HTR-8/SVneo (cell line): ENCODE results near the gene ALK.

Source experiments
- DNase-seq: peaks from one replicate; pipeline ENCODE4 v3.0.0; 2011; ENCODE audit warnings: low spot score, mixed read lengths; ENCODE audit not compliant: insufficient read length
- FAIRE-seq: peaks from 2 replicates; lab custom pipeline; 2011; peaks lifted over from hg19 to GRCh38; lab: Jason Lieb, UNC

Gene ALK

DNA sequence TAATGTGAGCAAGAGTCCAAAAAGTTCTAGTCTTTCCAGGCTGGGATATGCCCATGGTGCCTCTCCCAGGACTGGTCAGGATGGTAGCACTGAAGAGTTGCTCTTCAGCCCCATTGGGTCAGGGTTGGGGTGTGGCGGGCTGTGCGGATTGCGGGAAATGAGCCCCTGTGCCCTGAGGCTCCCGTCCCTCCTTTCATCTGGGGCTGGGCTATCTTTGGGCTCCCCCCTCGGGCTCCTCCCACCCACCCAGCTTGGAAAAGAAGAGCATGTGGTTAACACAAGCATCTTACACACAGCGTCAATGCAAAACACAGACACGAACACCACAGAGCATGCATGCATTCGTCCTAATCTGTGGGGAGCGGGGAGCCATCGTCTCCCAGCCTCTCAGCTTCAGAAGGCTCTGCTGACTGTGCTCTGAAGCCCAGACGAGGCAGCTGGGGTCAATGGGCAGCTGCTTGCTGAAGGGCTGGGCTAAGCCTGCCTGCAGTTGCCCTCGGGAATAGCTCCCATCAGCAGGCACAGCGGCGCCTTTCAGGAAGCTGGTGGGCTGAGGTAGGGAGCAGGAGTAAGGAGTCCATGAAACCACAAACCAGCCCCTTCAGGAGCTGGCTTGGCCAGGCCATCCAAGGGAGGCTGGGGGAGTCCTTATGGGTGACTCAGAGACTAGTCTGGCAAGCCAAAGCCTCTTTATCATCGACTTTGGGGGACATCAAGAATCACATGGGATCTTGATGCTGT is 693.3 kb downstream of the ALK start:
- FAIRE-seq (no peak), DNase-seq (no peak)

DNA sequence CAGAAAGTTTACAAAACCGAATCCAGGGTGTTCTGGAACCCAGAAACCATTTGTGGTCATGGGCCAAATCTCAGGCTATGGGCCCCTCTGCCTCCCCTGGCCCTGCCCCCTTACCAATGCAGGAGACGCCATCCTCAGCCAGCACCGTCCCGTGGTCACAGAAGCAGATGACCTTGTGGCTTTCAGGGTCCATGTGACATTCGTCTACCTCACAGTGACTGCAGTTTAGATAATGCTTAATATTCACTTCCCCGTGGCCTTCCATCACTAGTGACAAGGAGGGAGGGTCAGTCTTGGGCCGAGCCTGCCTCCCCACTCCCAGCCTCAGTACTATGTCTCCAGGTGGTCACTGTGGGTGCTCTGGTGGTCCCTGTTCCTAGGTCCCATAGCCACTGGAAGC is 694.6 kb downstream of the ALK start:
- DNase-seq (no peak), FAIRE-seq (no peak)

DNA sequence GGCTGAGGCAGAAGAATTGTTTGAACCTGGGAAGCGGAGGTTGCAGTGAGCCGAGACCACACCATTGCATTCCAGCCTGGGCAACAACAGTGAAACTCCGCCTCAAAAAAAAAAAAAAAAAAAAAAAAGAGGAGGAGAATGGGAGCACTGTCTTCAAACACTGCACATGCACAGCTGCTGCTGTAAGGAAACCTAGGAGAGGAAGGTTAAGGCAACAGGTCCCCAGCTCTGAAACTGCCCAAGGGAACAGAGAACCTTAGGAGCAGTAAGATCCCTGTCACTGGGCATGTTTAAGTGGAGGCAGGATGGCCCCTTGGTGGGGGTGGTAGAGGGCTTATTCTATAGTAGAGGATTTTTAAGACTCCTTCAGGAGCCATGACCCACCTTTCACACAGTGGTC is 695.0 kb downstream of the ALK start:
- no peak for DNase-seq
- FAIRE-seq: no peak

DNA sequence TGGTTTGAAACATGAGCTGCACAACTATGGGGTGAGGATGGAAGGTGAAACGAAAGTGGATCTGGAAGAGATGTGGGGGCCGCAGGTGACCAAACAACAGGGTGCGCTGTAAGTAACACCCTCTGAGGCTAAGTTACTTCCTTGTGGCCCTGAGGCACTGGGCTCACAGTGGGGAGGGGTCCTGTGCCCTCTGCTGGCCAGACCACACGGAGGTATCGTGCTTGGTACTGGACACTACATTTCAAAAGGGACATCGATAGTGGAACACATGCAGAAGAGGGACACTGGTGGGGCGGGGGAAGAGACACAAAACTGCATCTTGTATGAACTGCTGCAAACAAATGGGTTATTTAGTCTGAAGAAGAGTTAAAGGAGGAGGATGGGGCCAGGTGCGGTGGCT is 695.6 kb downstream of the ALK start:
- no peak for FAIRE-seq
- no peak for DNase-seq

DNA sequence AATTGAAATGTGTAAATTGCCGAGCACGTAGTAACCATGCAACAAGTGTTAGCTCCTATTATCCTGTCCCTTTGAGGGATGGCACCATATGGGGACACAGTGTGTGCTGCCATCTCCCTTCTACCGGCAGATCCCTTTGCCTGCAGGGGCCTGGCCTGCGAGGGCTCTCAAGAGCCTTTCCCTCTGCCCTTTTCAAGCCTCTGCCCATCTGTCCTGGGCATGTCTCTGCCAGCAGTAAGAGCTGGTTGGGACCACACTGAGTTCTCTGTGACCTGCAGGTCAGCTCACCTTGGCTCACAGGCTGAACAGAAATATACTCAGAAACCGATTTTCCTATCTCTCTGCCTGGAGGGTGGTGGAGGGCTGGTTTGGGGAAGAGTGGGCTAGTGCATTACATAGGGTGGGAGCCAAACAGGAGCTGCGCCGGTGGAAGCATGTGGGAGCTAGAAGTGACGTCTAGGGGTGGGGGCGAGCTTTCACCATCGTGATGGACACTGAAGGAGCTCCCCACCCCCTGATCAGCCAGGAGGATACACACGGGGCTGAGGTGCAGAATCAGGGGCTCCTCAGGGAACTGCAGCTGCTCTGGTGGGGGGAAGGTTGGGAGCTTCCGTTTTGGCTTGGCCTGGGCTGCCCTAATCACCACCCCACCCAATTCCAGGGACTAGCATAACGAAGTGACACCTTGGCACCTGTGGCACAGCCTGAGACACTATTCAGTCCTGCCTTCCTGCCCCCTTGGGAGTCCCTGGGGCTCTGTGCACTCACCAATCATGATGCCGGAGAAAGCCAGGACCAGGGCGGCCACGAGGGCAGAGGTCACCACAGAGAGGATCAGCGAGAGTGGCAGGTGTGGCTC is 696.5 kb downstream of the ALK start:
- DNase-seq (no peak), FAIRE-seq (no peak)

DNA sequence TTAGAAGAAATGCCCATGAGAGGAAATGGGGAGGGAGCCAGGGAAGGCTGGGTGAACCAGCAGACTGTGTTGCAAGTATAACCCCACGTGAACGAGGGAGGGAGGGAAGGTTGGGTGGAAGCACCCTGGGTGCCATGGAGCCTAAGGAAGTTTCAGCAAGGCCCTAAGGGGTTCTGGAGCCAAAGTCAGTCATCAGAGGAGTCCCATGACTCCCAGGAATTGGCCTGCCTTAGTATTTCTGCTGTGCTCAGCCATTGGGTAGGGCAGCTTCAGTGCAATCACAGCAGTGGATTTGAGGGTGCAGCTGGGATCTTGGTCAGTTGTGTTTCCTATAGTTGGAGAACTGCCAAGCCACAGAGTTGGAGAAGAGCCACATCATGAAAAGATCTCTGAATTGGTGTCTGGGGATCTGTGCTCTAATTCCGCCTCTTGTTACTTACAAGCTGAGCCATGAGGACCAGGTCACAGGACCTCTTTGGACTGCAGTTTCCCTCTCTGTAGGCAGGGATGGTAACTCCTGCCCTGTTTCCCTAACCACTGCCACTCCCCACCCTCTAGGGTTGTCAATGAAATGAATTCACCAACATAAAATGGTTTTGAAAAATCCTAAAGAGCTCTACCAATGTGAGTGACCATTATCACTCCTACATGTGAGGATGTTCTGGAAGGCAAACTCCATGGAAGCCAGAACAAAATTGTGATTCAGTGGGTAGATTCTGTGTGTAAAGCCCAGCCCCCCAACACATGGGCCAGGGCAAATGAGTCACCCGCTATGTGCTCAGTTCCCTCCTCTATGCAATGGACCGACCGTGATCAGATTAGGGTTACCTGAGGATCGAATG is 697.3 kb downstream of the ALK start:
- FAIRE-seq (peak; percentile 9), DNase-seq (peak; percentile 41)

DNA sequence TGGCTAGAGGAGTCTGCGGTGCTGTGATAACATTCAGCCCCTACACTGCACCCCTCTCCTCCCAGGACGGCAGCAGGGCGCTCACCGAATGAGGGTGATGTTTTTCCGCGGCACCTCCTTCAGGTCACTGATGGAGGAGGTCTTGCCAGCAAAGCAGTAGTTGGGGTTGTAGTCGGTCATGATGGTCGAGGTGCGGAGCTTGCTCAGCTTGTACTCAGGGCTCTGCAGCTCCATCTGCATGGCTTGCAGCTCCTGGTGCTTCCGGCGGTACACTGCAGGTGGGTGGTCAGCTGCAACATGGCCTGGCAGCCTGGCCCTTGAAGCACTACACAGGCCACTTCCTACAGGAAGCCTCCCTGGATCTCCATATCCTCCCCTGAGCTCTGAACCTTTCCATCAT is 698.1 kb downstream of the ALK start:
- FAIRE-seq (peak; percentile 57), DNase-seq (no peak)

DNA sequence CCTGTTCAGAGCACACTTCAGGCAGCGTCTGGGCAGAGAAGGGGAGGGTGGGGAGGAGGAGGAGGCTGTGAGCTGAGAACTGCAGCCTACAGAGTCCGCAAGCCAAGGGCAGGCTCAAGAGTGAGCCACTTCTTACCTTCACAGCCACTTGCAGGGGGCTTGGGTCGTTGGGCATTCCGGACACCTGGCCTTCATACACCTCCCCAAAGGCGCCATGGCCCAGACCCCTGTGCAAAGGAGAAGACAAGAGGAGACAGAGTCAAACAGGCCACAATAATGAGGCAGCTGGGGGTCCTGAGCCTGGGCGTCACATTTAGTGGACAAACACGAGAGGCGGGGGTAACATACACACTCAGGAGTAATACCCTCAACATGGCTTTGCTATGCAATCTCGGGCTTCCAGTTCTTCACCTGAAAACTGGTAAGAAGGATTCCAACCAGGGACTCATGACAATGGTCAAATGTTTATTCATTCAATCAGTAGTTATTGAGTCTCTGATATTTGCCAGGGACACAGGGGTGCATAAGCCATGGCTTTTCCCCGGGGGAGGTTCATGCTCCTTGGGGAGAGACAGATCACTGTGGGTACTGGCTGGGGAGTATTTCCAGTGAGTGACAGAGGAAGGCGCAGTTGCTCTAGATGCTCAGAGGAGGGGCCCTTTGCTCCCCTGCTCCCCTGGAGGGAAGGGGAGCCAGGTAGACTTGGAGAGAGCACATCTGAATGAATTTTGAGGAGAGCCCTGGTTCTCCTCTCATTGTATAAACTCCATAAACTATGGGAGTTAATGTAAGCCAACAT is 698.8 kb downstream of the ALK start:
- no peak for DNase-seq
- no peak for FAIRE-seq

DNA sequence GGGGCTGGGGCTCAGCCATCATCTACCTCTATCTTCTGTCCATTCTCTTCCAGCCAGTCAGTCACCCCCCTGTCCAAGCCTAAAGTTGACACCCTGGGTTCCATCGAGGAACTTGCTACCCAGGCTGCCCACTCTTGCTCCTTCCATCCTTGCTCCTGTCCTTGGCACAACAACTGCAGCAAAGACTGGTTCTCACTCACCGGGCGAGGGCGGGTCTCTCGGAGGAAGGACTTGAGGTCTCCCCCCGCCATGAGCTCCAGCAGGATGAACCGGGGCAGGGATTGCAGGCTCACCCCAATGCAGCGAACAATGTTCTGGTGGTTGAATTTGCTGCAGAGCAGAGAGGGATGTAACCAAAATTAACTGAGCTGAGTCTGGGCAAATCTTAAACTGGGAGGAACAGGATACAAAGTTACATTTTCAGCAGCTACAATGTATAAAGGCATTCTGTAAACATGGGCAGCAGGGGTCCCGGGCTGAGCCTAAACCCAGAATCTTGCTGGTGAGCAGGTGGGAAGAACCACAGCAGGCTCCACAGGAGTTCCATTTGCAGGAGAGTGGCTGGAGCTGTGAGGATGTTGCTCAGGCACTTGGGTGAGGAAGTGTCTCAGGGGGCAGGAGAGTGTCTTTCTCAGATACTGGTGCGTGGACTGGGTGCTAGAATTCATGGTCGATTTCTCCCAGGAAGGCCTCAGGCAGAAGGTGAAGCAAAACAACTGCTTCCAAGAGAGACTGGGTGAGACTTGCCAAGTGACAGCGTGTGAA is 700.7 kb downstream of the ALK start:
- DNase-seq: no peak
- no peak for FAIRE-seq

DNA sequence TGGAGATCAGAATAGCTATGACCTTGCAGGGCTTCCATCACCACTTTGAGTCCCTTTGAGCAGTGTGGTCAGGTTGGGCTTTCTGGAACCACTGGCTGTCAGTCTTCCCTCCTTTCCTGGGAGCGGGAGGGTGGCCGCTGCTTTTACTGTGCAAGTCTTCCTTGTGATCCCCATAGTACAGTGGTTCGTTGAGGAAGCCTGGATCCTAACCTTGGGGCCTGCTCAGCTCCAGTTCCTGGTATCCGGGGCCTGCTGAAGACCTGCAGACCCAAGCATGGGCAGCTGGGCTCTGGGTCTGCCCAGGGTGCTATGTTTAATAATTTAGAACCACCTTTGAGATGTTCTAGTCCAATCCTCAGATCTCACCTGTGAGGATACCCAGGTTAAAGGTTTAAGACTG is 702.0 kb downstream of the ALK start:
- DNase-seq (no peak), FAIRE-seq (no peak)

DNA sequence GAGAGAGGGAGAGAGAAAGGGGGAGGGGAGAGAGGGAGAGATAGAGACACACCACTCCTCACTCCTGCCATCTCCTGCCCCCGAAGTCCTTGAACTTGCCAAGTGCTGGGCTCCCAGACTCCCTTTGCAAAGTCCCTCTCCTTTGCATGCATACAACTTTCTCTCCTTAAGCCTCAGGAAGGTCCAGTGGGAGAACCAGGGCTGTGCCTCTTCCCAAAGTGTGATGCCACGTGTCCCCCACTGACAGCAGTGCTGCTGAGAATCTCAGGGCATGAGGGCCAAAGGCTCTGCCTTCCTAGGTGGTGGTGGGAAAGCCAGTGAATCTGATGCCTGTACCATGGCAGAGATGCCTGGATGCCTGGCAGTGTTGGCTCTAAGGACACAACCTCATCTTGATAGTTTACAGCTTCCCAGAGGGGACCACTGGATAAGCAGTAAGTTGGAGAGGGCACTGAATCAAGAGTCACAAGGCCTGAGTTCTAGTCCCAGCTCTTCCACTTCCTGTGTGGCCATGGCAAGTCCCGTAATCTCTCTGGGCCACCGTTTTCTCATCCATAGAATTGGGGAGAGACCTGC is 702.7 kb downstream of the ALK start:
- FAIRE-seq (no peak), DNase-seq (no peak)

DNA sequence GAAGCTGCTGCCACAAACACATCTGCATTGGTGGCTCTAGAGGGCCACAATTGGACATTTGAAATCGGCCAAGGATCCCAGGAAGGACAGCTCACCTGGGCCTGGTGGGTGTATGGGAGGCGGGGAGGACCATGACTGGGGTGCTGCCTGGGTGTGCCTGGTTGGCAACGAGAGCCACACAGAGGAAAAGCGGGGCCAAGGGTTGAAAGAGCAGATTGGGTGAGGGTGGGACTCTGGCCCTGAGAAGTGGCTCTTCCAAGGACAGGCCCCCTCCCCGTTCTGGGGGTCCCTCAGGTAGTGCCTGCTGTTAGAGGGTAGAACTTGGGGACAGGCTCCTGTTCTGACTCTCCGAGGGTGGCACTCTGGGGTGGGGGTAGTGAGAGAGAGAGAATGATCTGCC is 703.3 kb downstream of the ALK start:
- DNase-seq (no peak), FAIRE-seq (no peak)

DNA sequence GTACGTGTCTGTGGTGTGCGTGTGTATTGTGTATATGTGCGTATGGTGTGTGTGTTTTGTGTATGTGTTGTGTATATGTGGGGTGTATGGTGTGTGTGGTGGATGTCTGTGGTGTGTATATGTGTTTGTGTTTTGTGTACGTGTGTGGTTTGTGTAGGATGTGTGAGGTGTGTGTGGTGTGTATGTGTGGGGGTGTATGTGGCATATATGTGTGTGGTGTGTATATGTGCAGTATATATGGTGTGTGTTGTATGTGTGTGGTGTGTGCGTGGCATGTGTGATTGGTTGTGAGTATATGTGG is 704.8 kb downstream of the ALK start:
- FAIRE-seq: no peak
- DNase-seq: no peak

DNA sequence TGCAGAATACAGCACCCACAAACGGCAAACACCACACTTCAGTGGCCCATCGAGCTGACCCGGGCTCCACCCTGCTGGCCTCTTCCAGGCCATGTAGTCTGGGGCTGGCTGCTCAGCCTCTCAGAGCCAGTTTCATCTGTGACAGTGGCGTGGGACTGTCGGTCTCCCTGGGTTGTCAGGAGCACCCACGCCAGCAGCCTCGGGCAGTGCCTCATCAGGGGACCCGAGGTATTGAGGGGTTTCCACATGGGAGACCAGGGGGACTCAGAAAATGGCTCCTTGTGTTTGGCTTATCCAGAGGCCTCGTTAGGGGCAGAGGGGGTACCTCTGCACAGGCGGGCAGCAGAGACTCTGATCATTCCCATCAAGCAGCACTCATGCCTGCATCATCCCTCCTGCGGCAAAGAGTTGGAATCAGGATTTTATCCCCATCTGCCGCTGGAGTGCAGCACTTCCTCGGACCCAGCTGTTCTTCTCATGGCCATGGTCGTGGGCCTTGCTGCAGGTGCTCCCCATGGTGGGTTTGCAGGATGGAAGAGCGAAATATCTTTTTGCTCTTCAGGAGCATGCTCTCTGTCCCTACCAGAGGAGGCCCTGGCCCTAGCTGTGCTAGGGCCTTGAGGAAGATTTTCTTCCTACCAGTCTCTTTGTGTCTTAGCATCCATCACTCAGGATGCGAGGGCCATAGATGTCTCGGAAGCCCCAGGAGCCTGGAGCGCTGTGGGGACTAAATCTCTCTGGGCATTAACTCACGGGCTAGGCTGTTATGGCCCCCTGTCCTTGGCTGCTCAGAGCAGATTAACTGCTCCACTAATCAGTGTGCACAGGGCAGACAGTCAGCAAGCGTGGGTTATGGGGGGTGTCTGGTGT is 705.4 kb downstream of the ALK start:
- no peak for FAIRE-seq

DNA sequence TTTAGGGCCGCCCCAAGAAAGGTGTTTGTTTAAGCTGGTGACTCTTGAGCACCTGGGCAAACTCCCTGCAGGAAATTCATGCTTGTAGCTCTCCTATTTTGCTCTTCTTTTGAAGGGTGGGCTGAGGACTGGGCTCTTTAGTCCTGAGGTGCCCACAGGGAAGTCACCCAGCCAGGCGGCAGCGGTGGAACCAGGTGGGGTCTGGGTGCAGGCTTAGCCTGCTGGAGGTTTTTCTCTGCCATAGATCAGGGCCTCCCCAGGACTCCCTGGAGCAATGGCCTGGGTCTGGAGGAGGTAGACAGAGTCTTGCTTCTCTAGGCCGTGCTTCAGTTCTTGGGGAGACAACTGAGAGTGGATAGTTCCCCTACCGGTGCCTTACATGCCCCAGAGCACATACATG is 706.3 kb downstream of the ALK start:
- FAIRE-seq (no peak), DNase-seq (no peak)

More for the DNA sequence above, 705.4 kb downstream of the ALK start:
- DNase-seq: no peak

DNA sequence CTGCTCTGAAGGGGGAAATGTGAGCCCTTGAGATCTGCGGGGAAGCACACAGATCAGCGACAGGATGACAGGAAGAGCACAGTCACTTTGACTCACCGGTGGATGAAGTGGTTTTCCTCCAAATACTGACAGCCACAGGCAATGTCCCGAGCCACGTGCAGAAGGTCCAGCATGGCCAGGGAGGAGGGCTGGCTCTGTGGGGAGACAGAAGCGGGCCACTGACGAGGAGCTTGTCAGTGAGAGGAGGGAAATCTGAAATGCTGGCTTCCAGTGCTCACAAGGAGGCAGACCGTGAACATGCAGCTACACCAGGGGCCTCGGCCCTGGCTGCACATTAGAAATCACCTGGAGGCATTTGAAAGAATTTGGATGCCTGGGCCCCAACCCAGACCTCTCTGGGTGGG is 707.5 kb downstream of the ALK start:
- DNase-seq (no peak), FAIRE-seq (peak; percentile 57)

DNA sequence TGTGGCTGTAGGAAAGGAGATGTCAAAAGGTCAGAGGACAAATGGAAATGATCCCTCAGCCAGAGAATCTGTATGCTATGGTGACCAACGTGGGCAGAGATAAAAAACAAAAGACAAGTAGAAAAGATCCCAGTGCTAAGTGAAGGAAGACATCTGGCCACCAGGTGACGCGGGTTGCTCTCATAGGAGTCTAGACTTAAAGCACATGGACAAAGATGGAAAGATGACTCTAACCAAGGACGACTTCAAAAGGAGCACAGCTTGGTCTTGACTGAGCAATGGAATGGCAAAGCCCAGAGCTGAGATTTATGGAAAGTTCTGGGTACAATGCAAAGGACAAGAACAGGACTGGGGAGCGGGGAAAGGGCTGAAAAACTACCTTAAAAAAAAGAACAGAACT is 709.4 kb downstream of the ALK start:
- DNase-seq: no peak

DNA sequence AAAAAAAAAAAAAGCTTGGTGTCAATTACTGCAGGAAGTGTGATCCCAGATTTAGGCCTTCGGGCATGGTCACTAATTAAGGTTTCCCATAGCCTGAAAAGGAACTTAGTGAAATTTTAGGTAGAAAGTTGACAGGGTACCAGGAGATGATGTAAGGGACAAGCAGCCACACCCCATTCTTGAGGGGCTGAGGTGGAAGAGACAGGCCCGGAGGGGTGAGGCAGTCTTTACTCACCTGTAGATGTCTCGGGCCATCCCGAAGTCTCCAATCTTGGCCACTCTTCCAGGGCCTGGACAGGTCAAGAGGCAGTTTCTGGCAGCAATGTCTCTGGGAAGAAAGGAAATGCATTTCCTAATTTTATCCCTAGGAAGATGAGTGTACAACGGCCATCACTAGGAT is 711.8 kb downstream of the ALK start:
- DNase-seq (no peak), FAIRE-seq (no peak)

More for the DNA sequence above, 709.4 kb downstream of the ALK start:
- FAIRE-seq: no peak
